ENCODE measurements around the gene TMEM245. TPM values are rescaled to one million over a fixed set of nuclear protein-coding genes. Genes with fewer than 3 reads are reported as not detected.
"Not testable (repeated sequence)": the region's sequence is repeated elsewhere in the genome, so short reads cannot be mapped to it uniquely, and the experiment has no call there.

Gene TMEM245
- polyA plus RNA-seq, 10 donors, result 28.9 to 52.5 (median 39.3) TPM

DNA sequence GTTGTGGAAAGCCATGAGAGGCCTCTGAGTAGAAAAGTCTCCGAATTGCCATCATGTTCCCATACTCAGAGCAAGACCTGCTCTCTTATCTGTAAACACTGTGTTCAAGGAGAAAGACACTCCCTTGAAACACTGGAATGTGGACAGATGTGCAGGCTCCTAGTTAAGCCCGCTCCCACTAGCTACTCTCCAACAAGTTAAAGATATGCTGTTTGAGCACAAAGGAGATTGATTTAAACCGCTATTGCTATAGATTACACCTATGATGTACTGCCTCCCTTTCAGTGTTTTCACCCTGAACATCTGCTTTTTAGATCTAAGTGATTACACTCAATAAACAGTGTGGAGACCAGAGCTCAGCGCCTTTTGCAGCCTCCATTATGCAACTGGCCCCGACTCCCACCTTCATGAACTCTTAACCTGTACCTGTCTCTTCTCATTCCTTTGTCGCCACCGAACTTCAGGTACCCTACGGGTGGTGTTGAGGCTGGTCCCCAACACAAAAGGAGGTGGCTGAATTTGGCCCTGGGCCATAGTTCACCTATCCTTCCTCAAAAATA lies 47.5 kb downstream of the TMEM245 start:
- no peak for DNase-seq

DNA sequence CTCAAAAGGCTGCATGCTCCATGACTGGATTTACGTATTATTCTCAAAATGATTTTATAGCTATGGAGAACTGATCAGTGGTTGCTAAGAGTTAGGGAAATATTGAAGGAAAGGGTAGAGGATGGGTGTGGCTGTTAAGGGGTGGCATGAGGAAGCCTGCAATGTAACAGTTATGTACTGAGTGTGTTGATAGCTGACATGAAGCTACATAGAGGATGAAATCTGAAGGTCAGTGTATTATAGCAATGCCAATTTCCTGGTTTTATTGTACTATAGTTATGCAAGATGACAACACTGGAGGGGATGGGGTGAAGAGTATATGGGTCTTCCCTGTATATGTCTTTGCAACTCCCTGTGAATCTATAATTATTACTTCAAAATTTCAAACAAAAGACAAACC lies 51.0 kb downstream of the TMEM245 start:
- DNase-seq, result no peak

DNA sequence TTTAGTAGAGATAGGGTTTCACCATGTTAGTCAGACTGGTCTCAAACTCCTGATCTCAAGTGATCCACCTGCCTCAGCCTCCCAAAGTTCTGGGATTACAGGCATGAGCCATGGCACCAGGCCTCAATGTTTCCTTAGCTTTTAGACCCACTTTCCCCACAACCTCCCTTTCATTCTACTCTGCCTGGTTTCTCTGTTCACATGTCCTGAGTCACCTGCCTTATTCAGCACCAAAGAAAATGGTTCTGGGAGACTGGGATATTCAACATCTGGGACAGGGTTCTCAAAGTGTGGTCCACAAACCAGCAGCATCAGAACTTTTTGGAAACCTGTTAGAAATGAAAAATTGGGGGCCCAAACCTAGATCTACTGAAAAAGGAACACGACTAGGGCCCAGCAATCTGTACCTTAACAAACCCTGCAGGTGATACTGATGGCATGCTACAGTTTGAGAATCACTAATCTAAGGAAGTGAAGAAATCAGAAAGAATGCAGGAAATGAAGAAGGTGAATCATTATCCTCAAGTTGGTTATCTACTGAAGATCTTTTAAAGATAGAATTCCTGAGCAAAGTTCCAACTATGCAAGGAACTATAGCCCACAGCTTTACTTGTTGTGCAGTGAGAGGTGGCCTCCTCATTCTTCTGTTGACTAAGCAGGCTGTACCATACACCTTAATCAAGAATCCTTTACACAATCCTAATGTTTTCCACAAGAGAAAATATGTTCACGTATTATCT lies 54.6 kb downstream of the TMEM245 start:
- peak in 1 of 3 donors; percentile 13 for DNase-seq

DNA sequence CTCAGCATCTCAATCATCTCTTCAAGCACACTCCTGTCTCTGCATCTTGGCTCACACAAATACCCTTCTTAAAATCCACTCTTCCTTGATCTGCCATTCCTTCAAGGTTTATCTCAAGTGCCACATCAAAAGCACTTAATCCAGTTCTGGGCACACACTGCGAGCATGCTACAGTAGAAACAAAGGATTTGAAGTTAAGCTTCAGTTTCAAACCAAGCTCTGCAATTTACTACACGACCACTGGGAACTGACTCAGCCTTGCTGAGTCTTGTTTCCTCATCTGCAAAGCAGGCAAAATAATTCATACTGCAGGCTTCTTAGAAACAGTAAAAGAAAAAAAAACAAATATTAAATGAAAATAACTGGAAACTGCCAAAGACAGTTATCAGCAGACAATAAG lies 56.0 kb downstream of the TMEM245 start:
- DNase-seq, result no peak

DNA sequence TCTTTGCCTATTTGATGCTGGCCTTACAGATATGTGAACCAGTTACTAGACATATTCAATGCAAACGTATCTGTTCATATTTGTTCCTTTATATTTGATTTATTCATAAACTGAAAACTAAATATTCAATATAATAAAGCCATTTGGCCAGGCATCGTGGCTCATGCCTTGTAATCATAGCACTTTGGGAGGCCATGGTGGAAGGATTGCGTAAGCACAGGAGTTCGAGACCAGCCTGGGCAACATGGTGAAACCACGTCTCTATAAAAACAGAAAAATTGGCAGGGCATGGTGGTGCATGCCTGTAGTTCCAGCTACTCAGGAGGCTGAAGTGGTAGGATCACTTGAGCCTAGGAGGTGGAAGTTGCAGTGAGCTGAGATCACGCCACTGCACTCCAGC lies 57.2 kb downstream of the TMEM245 start:
- no peak for DNase-seq

DNA sequence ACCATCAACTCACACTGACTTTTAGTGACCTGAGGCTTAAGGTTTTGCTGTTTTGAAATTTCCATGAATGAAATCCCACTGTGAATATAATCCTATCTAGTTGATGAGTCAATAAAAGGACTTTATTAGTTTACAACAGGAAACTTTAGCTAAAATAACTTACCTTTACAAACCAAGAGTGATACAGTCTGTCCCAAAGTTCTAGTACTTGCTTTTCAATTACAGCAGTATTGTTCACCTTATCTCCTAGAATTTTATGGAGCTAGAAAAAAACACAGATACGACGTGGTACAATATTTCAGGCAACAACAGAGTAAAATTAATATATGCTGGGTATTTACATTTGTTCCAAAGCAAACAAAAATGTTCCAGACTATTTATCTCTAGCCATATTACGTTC lies 59.6 kb downstream of the TMEM245 start:
- no peak for DNase-seq

DNA sequence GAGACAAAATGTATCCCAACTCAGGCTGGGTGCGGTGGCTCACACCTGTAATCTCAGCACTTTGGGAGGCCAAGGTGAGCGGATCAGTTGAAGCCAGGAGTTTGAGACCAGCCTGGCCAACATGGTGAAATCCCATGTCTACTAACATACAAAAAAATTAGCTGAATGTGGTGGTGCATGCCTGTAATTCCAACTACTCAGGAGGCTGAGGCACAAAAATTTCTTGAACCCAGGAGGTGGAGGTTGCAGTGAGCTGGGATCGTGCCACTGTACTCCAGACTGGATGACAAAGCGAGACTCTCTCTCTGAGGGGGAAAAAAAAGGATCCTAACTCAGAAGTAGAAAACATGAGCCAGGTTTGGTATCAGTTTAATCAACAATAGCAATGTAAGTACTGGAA lies 66.6 kb downstream of the TMEM245 start:
- not testable (repeated sequence) for DNase-seq

DNA sequence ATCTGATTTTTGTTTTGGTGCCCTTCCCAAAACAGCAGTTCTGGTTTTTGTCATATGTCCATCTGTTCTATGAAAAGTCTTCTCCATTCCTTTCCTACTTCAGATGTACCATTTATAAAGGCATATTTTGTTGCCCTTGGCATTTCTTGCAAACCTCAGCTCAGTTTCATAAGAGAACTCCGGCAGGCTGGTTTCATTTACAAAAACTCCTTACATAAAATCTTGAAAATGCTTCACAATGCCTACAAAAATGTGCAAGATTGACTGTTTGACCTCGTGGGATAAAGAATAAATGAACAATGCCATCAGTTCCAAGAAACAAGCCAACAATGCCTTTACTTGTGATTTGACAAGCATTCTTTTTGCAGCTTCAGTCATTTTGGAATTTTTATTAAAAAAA lies 67.3 kb downstream of the TMEM245 start:
- DNase-seq, result no peak

DNA sequence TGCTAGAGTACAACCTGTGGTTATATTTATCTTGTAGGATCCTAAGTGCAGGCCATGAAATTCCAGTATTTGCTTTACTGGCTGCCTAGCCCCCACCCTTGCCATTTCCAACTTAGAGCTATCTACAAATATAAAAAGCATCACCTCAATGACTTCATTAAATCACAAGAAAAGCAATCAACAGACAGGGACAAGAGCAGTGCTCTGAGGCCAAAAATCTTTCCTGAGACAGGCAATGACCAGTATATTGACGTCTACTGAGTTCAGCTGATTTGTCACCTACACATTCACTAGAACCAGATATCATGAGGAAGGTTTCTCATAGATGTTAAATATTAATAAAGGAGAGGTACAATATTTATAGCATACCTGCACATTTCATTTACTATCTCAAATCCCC lies 68.0 kb downstream of the TMEM245 start:
- no peak for DNase-seq

DNA sequence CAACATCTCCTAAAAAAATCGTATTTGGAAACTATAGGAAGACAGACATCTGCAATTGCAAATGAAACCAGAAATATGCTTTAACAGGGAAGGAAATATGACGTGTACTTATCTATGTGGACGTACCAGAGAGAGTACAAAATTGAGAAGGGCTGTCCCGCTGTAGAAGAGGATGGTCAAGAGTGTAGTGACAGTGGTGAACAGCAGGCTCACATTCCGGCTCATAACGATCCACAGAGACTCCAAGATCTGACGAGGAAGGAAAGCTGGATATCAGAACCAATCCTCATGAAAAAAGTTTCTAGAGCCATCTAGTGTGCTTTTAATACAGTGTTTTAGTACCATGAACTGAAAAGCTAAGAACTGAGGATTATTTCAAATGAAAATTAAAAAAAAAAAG lies 69.3 kb downstream of the TMEM245 start:
- DNase-seq, result no peak

DNA sequence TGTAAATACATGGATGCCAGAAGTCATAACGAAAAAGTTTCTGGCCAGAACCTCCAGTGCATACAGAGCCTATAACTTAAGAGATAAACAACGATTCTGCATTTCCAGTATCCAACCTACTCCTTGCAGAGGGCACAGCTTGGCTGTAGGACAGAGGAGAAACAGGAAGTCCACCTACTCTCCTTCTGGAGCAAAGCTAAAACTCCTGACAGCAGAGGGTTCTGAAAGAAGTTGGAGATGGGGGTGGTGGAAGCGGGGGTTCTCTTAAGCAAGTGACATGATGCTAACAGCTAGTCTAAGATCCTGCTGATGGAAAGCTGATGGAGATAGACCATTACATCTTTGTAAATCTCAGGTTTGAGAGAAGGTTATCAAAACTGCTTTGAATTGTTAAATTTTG lies 70.9 kb downstream of the TMEM245 start:
- DNase-seq, result no peak

DNA sequence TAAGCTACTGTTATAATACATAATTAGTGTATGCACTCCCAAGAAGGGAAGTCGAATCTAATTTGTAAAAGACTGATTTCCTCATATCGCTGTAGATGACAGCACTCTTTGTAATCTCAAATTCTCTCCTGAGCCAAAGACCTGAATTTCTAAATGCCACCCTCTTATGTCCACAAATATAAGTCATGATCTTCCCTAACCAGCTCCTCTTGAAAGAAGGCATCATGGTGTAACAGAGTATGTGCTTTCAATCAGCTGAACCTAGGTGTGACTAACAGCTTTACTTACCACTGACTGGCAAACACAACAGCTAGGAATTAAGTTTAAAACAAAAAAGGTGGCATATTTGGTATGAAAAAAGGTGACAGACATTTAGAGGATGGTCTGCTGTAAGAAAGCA lies 72.5 kb downstream of the TMEM245 start:
- no peak for DNase-seq

DNA sequence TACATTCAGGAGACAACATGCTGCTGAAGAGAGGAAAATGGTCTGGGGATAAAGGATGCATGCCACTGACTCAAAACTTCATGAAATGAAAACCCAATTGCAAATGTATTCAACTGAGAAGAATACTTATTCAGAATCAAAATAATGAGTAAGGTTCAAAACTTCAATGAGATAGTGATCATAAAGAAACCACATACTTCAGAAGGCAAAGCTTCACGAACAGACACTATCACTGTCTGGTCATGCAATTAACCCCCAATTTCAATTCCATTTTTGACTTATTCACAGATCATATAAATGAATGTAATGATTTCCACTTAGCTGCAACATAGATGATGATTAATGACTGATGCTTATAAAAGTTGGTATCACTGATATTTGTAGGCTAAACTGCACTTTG lies 73.4 kb downstream of the TMEM245 start:
- no peak for DNase-seq

DNA sequence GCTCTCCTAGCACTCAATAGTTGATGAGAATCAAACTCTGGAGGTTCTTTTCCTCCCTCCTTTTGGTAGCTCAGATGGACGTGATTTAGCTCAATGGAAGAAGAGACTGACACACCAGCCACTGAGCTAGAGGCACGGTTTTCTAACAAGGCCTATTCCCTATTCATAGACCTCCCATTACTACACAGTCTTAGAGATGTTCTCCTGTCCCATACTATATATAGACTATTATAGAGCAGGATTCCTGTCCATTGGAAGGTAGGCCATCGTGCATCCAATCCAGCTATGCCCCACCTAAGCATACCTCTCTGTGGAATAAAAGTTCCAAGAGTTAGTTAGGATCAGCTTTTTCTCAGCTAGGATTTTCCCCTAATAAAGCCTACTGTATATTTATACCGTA lies 76.2 kb downstream of the TMEM245 start:
- DNase-seq, result no peak

DNA sequence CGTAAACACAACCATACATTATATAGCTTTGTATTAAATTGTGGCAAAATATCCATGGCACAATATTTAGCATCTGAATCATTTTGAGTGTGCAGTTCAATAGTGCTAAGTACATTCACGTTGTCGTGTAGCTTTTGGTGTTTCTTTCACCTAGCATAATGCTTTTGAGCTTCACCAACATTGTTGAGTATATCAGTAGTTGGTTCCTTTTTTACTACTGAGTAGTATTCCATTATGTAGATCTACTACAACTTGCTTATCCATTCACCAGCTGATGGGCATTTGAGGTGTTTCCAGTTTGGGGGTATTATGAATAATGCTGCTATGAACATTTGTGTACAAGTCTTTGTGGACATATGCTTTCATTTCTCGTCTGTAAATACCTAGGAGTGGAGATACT lies 79.2 kb downstream of the TMEM245 start:
- DNase-seq, result no peak

DNA sequence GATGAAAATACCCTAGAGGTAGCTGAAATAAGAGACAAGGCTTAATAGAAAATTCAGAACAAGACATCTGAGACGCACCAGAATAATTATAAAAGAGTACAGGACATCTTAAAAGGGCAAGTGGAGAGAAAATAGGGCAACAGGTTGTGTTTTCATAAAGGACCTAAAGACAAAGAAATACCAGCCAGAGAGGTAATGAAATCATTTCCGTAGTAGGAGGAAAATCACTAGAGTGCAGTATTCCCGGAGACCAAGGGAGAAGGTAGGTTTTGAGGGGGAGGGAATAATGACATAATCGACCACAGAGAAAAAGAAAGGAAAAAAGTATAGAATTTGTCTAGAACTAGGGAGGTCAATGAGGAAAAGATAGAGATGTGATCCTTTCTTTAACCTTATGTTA lies 80.2 kb downstream of the TMEM245 start:
- DNase-seq, result no peak

DNA sequence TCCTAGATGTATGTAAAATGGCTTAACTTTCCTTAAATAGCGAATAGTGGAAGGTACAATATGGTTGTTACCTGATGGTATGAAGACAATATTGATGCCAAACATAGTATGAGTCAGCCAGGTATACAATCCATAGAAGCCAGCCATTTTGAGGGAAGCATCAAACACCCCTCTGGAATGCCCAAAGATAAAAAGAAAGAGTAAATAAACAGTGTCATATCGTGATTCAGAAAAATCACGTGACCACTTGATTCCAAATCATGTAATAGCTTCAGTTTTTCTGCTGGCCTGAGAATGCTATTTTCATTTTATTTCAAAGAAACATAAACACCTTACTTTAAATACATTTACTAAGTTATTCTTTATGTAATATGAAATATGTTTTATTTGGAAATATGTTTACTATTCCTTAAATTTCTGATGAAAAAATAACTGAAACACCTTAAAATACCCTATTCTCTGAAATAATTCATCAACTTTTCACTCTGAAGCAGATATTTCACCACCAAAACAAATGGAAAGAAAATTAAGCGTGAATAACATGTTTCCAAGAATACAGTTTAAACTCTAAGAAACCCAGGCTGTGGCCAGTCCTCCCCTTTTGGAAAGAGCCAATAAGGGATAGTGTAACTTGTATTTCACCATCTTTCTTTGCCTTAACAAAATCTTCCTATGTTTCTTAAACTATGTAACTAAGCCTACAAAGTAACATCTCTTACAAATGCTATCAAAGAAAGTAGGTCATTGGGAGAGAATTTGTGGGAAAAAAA lies 81.6 kb downstream of the TMEM245 start:
- DNase-seq, result no peak

DNA sequence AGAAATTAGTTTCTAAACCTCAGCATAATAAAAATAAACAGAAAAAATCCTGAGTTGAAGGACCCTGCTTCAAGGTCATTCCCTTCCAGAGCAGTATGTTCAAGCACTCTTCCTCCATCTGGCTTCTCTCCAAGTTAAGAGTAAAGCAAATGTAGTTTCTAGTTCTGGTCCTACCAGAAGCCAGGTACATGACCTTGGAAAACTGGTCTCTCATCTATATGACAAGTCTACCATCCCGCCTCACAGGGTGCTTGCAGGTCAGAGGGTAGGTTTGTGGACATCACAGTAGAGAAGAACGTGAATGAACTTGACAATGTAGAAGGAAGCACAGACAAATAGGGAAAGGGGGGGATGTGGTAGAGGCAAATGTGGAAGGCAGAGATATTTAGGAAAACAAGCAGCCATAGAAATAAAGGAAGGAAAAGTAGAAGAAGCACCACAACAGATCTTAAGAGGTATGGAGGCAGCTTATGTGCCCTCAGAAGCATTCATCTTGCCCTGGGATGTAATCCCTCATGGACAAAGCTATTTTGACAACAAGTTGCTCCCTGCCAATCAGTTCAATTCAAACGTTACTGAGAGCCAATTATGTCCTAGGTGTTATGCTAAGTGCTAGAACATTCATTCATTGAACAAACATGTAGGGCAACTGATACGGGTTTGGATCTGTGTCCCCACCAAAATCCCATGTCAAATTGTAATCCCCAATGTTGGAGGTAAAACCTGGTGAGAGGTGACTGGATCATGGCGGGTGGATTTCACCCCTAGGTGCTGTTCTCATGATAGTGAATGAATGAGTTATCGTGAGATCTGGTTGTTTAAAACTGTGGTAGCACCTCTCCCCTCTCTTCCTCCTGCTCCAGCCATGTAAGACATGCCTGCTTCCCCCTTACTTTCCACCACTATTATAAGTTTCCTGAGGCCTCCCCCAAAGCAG lies 82.7 kb downstream of the TMEM245 start:
- DNase-seq, result no peak

DNA sequence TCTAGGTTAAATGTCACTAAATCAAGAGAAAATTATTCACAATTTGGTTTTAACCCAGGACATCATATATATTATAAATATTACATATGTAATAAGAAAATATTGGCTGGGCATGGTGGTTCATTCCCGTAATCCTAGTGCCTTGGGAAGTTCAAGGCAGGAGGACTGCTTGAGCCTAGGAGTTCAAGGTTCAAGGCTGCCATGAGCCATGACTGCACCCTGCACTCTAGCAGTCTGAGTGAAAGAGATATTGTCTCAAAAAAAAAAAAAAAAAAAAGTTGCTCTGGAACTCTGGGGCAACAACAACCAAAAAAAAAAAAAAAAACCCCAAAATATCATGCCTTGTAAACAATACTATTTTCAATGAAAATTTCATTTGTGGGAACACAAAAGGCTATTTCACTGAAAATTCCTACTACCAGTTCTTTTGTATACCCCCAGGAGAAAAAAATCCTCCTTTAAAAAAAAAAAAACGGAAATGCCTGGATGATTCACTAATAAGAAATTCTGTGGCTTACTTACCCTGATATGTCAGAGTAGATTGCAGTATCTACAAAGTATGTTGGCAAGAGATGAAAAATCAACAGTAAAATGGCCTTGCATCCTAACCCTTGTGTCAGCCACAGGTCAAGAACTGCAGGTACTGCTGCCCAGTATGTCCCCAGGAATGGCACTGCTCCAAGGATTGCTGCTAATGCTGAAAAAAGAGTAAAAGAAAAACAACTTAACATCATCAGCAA lies 83.9 kb downstream of the TMEM245 start:
- peak in 1 of 3 donors; percentile 57 for DNase-seq

DNA sequence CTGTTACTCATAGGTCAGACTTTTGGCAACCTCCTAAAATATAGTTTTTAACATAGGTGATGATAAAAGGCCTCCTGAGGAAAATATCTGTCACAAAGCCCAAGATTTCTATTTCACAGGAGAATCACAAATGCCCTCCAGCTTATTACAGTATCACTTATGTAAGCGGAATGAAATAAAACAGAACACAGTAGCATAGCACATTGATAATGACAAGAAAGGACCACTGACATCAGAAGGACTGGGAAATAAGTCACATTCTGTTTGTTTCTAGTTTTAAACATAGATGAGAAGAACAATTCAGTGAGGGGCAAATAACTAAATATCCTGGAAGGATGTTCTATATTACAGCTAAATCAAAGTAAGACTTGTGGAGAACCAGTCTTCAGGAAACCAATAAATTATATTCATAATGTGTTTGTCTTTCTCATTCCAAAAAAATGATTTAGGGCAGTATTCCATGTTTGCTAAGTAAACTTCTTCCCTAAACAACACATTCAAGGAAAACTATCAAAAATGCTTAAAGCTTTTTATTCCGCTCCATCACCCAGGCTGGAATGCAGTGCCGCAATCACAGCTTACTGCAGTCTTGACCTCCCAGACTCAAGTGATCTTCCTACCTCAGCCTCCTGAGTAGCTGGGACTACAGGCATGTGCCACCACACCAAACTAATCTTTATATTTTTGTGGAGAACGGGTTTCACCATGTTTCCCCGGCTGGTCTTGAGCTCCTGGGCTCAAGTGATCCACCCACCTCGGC lies 85.6 kb downstream of the TMEM245 start:
- DNase-seq, result no peak

DNA sequence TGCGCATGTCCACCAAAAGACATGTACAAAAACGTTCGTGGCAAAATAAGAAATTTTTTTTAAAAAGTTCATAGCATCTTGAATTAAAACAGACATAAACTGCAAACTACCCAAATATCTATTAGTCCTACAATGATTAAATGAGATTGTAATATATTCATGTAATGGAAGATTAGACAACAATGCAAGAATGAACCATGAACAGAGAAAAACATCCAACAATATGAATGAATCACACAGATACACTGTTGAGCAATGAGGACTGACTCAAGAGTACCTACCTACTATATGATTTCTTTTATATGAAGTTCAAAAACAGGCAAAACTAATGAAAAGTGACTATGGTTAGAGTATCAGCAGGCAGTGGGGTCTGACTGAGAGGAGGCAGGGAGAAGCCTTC lies 88.5 kb downstream of the TMEM245 start:
- DNase-seq, result no peak

All from muscle of back (tissue), 11 donors.